Transverse colon (tissue), 4 donors: ENCODE data around the gene LSAMP. TPM values are rescaled to one million over a fixed set of nuclear protein-coding genes. Genes with fewer than 3 reads are reported as not detected.

Experiments
- DNase-seq: peaks from one replicate; pipeline ENCODE4 v3.0.0-alpha.2; 2019
- H3K27ac ChIP-seq, 4 donors: fragments of 200-600 bp; sonication (generic); 2 replicates each; pipeline ENCODE4 v1.5.1; 2016 to 2018; ENCODE audit warnings: inconsistent platforms in 4 of 4
- H3K27me3 ChIP-seq: fragments of 200-600 bp; sonication (generic); 2 replicates; pipeline ENCODE4 v1.5.1; 2017; ENCODE audit warnings: inconsistent platforms
- H3K36me3 ChIP-seq, 4 donors: fragments of 200-600 bp; sonication (generic); 2 replicates each; pipeline ENCODE4 v1.5.1; 2017 to 2019; ENCODE audit warnings: inconsistent platforms in 4 of 4
- H3K4me1 ChIP-seq, 4 donors: fragments of 200-600 bp; sonication (generic); 2 replicates each; pipeline ENCODE4 v1.5.1; 2017 to 2020; ENCODE audit warnings: inconsistent platforms in 4 of 4
- H3K4me3 ChIP-seq, 4 donors: fragments of 200-600 bp; sonication (generic); 1 replicate in 1 of 4; 2 replicates in 3 of 4; pipeline versions ENCODE4 v1.5.1 to v1.6.1; 2017 to 2019; ENCODE audit warnings: inconsistent platforms in 4 of 4
- H3K9me3 ChIP-seq, 2 donors: fragments of 200-600 bp; sonication (generic); 2 replicates each; pipeline ENCODE4 v1.5.1; 2017 to 2019; ENCODE audit warnings: inconsistent platforms in 2 of 2
- EP300 ChIP-seq: sonication (generic); formaldehyde crosslinking; IDR thresholded peaks from one replicate; pipeline ENCODE4 v1.6.1; 2017; ENCODE audit warnings: antibody characterized with exemption, low read depth
- POLR2A ChIP-seq: fragments of 450-650 bp; IDR thresholded peaks from one replicate; pipeline ENCODE4 v1.6.1; 2016; ENCODE audit warnings: antibody characterized with exemption, mild to moderate bottlenecking, moderate library complexity
- POLR2AphosphoS5 ChIP-seq, 3 donors: sonication (generic); formaldehyde crosslinking; IDR thresholded peaks; one replicate each; pipeline ENCODE4 v1.6.1; 2016; ENCODE audit warnings: antibody characterized with exemption in 3 of 3
- WGBS, 2 donors: methylation state at CpG; one replicate each; pipeline ENCODE4 v1.1.5; 2018; ENCODE audit warnings: low coverage in 1 of 2; 5-methylcytosine and 5-hydroxymethylcytosine counted together
- in situ Hi-C, 4 donors: fragments of 200-750 bp; cut with MboI; loops; one replicate each; pipeline versions ENCODE4 v1.15.0 to v1.15.1; 2017; ENCODE audit warnings: low sequenced_read_pairs in 3 of 4, low pct_ligation_motif_present in 1 of 4, low pct_unique_long_range_greater_than_20kb in 1 of 4
- intact Hi-C: fragments of 100-400 bp; cut with DNase I; formaldehyde crosslinking; loops from one replicate; pipeline ENCODE4 v1.15.1; 2023; ENCODE audit warnings: low total_unique reads
- total RNA-seq, 4 donors: library from RNA; depleted of rRNA; stranded (reverse); fragments of >200 nt; gene quantifications; one replicate each; pipeline ENCODE4 v1.1.0, GENCODE V29; 2016
- TF ChIP-seq, protein P1 (sequence below), 5 experiments: fragments of 200-600 bp in 3 of 5; fragments of 450-650 bp in 2 of 5; sonication (generic) in 3 of 5; IDR thresholded peaks; 1 replicate in 2 of 5; 2 replicates in 3 of 5; pipeline ENCODE4 v1.5.1; 2016 to 2017; ENCODE audit warnings: antibody characterized with exemption in 5 of 5, inconsistent platforms in 3 of 5, mild to moderate bottlenecking in 2 of 5, moderate library complexity in 1 of 5

LSAMP gene
- total RNA-seq, 4 donors from 2014 or later: 3.4 to 8.2 (median 5.4) TPM

DNA sequence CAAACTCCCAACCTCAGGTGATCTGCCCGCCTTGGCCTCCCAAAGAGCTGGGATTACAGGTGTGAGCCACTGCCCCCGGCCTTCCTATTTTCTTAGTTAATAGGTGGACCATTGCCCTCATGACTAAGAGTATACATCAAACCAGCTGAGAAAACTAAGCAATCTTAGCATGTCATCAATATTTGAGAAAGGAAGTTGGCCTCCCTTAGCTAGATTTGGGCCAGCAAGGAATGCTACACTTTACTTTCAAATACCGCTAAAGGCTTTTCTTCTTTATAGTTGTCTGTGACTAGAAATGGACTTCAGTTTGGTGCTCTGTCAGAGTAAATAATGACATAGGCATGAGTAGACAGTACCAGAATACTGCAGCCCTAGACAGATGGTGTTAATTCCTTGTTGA, 622.7 kb downstream of the LSAMP start:
- H3K9me3 ChIP-seq: no peaks in the 10 kb centered on the region
- H3K4me3 ChIP-seq: no peak overlapping the region
- in situ Hi-C loops (no loop called here), intact Hi-C loops (no loop called here)
- H3K27me3 ChIP-seq: no peaks in the 10 kb centered on the region
- H3K4me1 ChIP-seq: no peaks in the 10 kb centered on the region
- H3K36me3 ChIP-seq: no peaks in the 10 kb centered on the region
- TF ChIP-seq, protein P1, sequence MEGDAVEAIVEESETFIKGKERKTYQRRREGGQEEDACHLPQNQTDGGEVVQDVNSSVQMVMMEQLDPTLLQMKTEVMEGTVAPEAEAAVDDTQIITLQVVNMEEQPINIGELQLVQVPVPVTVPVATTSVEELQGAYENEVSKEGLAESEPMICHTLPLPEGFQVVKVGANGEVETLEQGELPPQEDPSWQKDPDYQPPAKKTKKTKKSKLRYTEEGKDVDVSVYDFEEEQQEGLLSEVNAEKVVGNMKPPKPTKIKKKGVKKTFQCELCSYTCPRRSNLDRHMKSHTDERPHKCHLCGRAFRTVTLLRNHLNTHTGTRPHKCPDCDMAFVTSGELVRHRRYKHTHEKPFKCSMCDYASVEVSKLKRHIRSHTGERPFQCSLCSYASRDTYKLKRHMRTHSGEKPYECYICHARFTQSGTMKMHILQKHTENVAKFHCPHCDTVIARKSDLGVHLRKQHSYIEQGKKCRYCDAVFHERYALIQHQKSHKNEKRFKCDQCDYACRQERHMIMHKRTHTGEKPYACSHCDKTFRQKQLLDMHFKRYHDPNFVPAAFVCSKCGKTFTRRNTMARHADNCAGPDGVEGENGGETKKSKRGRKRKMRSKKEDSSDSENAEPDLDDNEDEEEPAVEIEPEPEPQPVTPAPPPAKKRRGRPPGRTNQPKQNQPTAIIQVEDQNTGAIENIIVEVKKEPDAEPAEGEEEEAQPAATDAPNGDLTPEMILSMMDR (IDR thresholded peaks at IDR 0.05): no peak
- TF ChIP-seq EP300 (no peak), POLR2AphosphoS5 (IDR thresholded peaks at IDR 0.05) (no peak), POLR2A (no peak)
- WGBS, 2 donors: 78 to 94% methylated on average over 1 to 3 of the region's 3 CpGs
- no peak for DNase-seq
- H3K27ac ChIP-seq: no peak overlapping the region

DNA sequence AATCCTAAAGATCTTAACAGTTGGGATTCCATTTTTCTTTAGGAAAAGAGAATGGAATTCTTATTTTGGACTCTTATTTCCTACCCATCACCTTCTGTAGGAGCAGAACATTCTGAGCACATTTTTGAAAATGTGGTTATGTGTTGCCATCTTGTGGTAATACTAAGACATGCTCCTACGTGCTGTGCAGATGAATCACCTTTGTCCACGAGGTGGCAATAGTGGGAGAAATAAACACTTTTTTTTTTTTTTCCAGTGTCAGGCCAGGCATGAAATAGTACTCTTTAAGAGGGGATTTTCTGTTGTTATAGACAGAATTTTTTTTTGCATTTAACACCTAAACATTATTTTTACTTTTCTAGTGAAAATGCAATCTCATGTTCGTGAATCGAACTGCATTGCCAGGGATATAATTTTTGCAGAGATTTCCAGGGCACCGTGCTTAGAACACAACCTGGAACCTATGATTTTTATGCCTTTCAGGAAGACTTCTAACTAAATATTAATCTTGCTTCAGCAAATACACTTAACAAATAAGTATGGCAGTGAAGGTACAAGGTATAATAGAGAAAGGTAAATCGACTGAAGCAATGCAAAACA, 625.4 kb downstream of the LSAMP start:
- TF ChIP-seq EP300: no peak
- no peak for TF ChIP-seq POLR2A
- TF ChIP-seq, protein P1 (IDR thresholded peaks at IDR 0.05): peak; percentile 90 to 96 (median 92)
- Histone ChIP-seq H3K4me1 (no peaks in the 10 kb centered on the region), H3K9me3 (no peaks in the 10 kb centered on the region), H3K36me3 (no peaks in the 10 kb centered on the region), H3K4me3 (no peak overlapping the region), H3K27me3 (no peaks in the 10 kb centered on the region), H3K27ac (no peak overlapping the region)
- peak; percentile 66 for DNase-seq
- 52 to 53% methylated on average over 6 of the region's 6 CpGs for WGBS, 2 donors
- intact Hi-C loops (no loop called here), in situ Hi-C loops (no loop called here)

DNA sequence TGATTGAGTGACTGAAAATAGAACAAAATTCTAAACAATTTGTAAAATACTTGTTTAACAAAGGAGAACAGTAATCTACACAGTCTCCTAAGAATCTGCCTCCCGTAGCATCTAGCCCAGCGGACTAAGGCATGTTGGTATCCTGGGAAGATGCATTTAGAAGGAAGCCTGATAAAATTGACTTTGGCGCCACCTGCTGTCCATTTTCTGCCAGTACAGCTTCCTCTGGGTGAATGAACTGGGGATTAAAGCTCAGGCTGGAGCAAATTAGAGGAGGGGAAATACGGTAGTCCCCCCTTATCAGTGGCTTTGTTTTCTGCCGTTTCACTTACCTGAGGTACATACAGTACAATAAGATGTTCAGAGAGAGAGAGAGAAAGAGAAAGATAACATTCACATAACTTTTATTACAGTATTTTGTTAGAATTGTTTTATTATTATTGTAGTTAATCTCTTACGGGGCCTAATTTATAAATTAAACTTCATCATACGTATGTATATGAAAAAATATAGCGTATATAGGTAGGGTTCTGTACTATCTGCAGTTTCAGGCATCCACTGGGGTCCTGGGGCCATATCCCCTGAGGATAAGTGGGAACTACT, 630.4 kb downstream of the LSAMP start:
- intact Hi-C loops: no loop called here
- TF ChIP-seq POLR2A (no peak), EP300 (no peak)
- TF ChIP-seq, protein P1 (IDR thresholded peaks at IDR 0.05): peak; percentile 78 to 96 (median 91)
- WGBS, 2 donors: 12% methylated on average over 7 to 8 of the region's 8 CpGs

GRCh38 chr3:115814006-115814405, 631.3 kb downstream of the LSAMP start:
- TF ChIP-seq POLR2A (no peak), POLR2AphosphoS5 (IDR thresholded peaks at IDR 0.05) (no peak), EP300 (no peak)
- TF ChIP-seq, protein P1 (IDR thresholded peaks at IDR 0.05): no peak
- H3K9me3 ChIP-seq: no peaks in the 10 kb centered on the region
- intact Hi-C loops (no loop called here), in situ Hi-C loops (no loop called here)
- H3K4me3 ChIP-seq: no peak overlapping the region
- no peak overlapping the region for H3K27ac ChIP-seq
- no peaks in the 10 kb centered on the region for H3K36me3 ChIP-seq
- H3K27me3 ChIP-seq: no peaks in the 10 kb centered on the region
- no peak for DNase-seq
- H3K4me1 ChIP-seq: no peaks in the 10 kb centered on the region

More for the DNA sequence above, 630.4 kb downstream of the LSAMP start:
- no peaks in the 10 kb centered on the region for H3K27me3 ChIP-seq
- no peaks in the 10 kb centered on the region for H3K4me1 ChIP-seq
- H3K9me3 ChIP-seq: no peaks in the 10 kb centered on the region
- no peaks in the 10 kb centered on the region for H3K36me3 ChIP-seq
- no peak overlapping the region for H3K4me3 ChIP-seq
- no peak overlapping the region for H3K27ac ChIP-seq
- in situ Hi-C loops: no loop called here
- peak; percentile 77 for DNase-seq
